ENCODE results near the gene HOGA1. TPM values are rescaled to one million over a fixed set of nuclear protein-coding genes. Genes with fewer than 3 reads are reported as not detected.
"Not testable (repeated sequence)": the region's sequence is repeated elsewhere in the genome, so short reads cannot be mapped to it uniquely, and the experiment has no call there.

HOGA1 gene
- total RNA-seq, 2 experiments from 2014 or later, result not detected

- peaks cover 8% of the 10 kb centered on the region for H3K4me1 Mint-ChIP-seq
- DNase-seq (no peak), ATAC-seq (ENCODE audit: low read depth) (no peak)
- no peak overlapping the region for H3K27ac Mint-ChIP-seq
- no peaks in the 10 kb centered on the region for H3K36me3 Mint-ChIP-seq
- H3K9me3 Mint-ChIP-seq, result no peaks in the 10 kb centered on the region
- H3K27me3 Mint-ChIP-seq, result peaks cover 4% of the 10 kb centered on the region
- no peak overlapping the region for H3K4me3 Mint-ChIP-seq
- POLR2A ChIA-PET, result no interaction called here
Measured at GRCh38 chr10:97547962-97548361, 36.2 kb upstream of the HOGA1 start.

GRCh38 chr10:97548828-97549455 is 35.2 kb upstream of the HOGA1 start:
- ATAC-seq (ENCODE audit: low read depth) (no peak), DNase-seq (no peak)
- POLR2A ChIA-PET, result no interaction called here

GRCh38 chr10:97549587-97550322 is 34.4 kb upstream of the HOGA1 start:
- DNase-seq (no peak), ATAC-seq (ENCODE audit: low read depth) (no peak)
- H3K27ac Mint-ChIP-seq, result no peak overlapping the region
- peaks cover 4% of the 10 kb centered on the region for H3K27me3 Mint-ChIP-seq
- H3K4me3 Mint-ChIP-seq, result no peak overlapping the region
- POLR2A ChIA-PET, result no interaction called here
- H3K4me1 Mint-ChIP-seq, result no peaks in the 10 kb centered on the region
- no peaks in the 10 kb centered on the region for H3K9me3 Mint-ChIP-seq
- no peaks in the 10 kb centered on the region for H3K36me3 Mint-ChIP-seq

More at GRCh38 chr10:97548828-97549455, 35.2 kb upstream of the HOGA1 start:
- H3K27ac Mint-ChIP-seq, result no peak overlapping the region
- H3K27me3 Mint-ChIP-seq, result peaks cover 4% of the 10 kb centered on the region
- H3K9me3 Mint-ChIP-seq, result no peaks in the 10 kb centered on the region
- no peak overlapping the region for H3K4me3 Mint-ChIP-seq
- H3K36me3 Mint-ChIP-seq, result no peaks in the 10 kb centered on the region
- no peaks in the 10 kb centered on the region for H3K4me1 Mint-ChIP-seq

GRCh38 chr10:97550336-97551149 is 33.6 kb upstream of the HOGA1 start:
- no peaks in the 10 kb centered on the region for H3K9me3 Mint-ChIP-seq
- peak overlapping the region; percentile 19 for H3K27ac Mint-ChIP-seq
- H3K4me3 Mint-ChIP-seq, result no peak overlapping the region
- ATAC-seq (ENCODE audit: low read depth), result no peak
- POLR2A ChIA-PET, result no interaction called here
- H3K27me3 Mint-ChIP-seq, result peaks cover 2% of the 10 kb centered on the region
- no peaks in the 10 kb centered on the region for H3K4me1 Mint-ChIP-seq
- no peaks in the 10 kb centered on the region for H3K36me3 Mint-ChIP-seq
- no peak for DNase-seq

GRCh38 chr10:97551271-97551670 is 32.9 kb upstream of the HOGA1 start:
- Mint-ChIP-seq H3K4me1 (no peaks in the 10 kb centered on the region), H3K9me3 (no peaks in the 10 kb centered on the region), H3K27me3 (peaks cover under 1% of the 10 kb centered on the region), H3K27ac (no peak overlapping the region), H3K4me3 (no peak overlapping the region), H3K36me3 (no peaks in the 10 kb centered on the region)
- ATAC-seq (ENCODE audit: low read depth), result no peak
- POLR2A ChIA-PET, result no interaction called here
- DNase-seq, result no peak

GRCh38 chr10:97553575-97554031 is 30.6 kb upstream of the HOGA1 start:
- no peaks in the 10 kb centered on the region for H3K27me3 Mint-ChIP-seq
- POLR2A ChIA-PET, result no interaction called here
- DNase-seq (peak; percentile 60), ATAC-seq (ENCODE audit: low read depth) (peak; percentile 94)
- H3K4me1 Mint-ChIP-seq, result no peaks in the 10 kb centered on the region
- H3K27ac Mint-ChIP-seq, result no peak overlapping the region
- no peaks in the 10 kb centered on the region for H3K36me3 Mint-ChIP-seq
- no peak overlapping the region for H3K4me3 Mint-ChIP-seq
- no peaks in the 10 kb centered on the region for H3K9me3 Mint-ChIP-seq

- H3K36me3 Mint-ChIP-seq; DNase-seq; ATAC-seq (ENCODE audit: low read depth); H3K4me1 Mint-ChIP-seq; POLR2A ChIA-PET; H3K4me3 Mint-ChIP-seq; H3K27ac Mint-ChIP-seq; H3K27me3 Mint-ChIP-seq; H3K9me3 Mint-ChIP-seq: not testable (repeated sequence)
Measured at GRCh38 chr10:97554336-97554735, 29.9 kb upstream of the HOGA1 start.

- H3K36me3 Mint-ChIP-seq; POLR2A ChIA-PET; H3K27me3 Mint-ChIP-seq; DNase-seq; H3K4me1 Mint-ChIP-seq; ATAC-seq (ENCODE audit: low read depth); H3K27ac Mint-ChIP-seq; H3K9me3 Mint-ChIP-seq; H3K4me3 Mint-ChIP-seq: not testable (repeated sequence)
Measured at GRCh38 chr10:97555541-97555940, 28.6 kb upstream of the HOGA1 start.

- H3K27ac Mint-ChIP-seq; H3K36me3 Mint-ChIP-seq; H3K4me1 Mint-ChIP-seq; H3K9me3 Mint-ChIP-seq; DNase-seq; POLR2A ChIA-PET; ATAC-seq (ENCODE audit: low read depth); H3K4me3 Mint-ChIP-seq; H3K27me3 Mint-ChIP-seq: not testable (repeated sequence)
Measured at GRCh38 chr10:97560731-97561381, 23.3 kb upstream of the HOGA1 start.

GRCh38 chr10:97561386-97562077 is 22.7 kb upstream of the HOGA1 start:
- H3K36me3 Mint-ChIP-seq; POLR2A ChIA-PET; DNase-seq; H3K9me3 Mint-ChIP-seq; H3K4me3 Mint-ChIP-seq; H3K4me1 Mint-ChIP-seq; H3K27me3 Mint-ChIP-seq; H3K27ac Mint-ChIP-seq; ATAC-seq (ENCODE audit: low read depth): not testable (repeated sequence)

GRCh38 chr10:97562329-97562728 is 21.9 kb upstream of the HOGA1 start:
- DNase-seq; H3K4me1 Mint-ChIP-seq; H3K4me3 Mint-ChIP-seq; H3K36me3 Mint-ChIP-seq; H3K27ac Mint-ChIP-seq; H3K9me3 Mint-ChIP-seq; POLR2A ChIA-PET; H3K27me3 Mint-ChIP-seq; ATAC-seq (ENCODE audit: low read depth): not testable (repeated sequence)

- DNase-seq, result no peak
- Mint-ChIP-seq H3K9me3 (peaks cover 1% of the 10 kb centered on the region), H3K4me3 (no peak overlapping the region), H3K36me3 (no peaks in the 10 kb centered on the region), H3K4me1 (peaks cover 5% of the 10 kb centered on the region), H3K27me3 (no peaks in the 10 kb centered on the region), H3K27ac (no peak overlapping the region)
- ATAC-seq (ENCODE audit: low read depth), result no peak
- POLR2A ChIA-PET, result no interaction called here
Measured at GRCh38 chr10:97563337-97563736, 20.9 kb upstream of the HOGA1 start.

- DNase-seq, result no peak
- no peaks in the 10 kb centered on the region for H3K36me3 Mint-ChIP-seq
- ATAC-seq (ENCODE audit: low read depth), result no peak
- peaks cover 5% of the 10 kb centered on the region for H3K4me1 Mint-ChIP-seq
- POLR2A ChIA-PET, result no interaction called here
- no peak overlapping the region for H3K4me3 Mint-ChIP-seq
- peaks cover 1% of the 10 kb centered on the region for H3K9me3 Mint-ChIP-seq
- H3K27me3 Mint-ChIP-seq, result no peaks in the 10 kb centered on the region
- H3K27ac Mint-ChIP-seq, result no peak overlapping the region
Measured at GRCh38 chr10:97564776-97565175, 19.4 kb upstream of the HOGA1 start.

Measured in activated naive CD8-positive, alpha-beta T cell treated with anti-CD3 and anti-CD28 coated beads, Interleukin-2, amount 10 ng/mL, durations not matched to agents 7 days and 5 days (primary cell).